Amniotic epithelial cell (primary cell): ENCODE measurements around the gene MATN4.

ENCODE experiments used
- DNase-seq: peaks from one replicate; pipeline ENCODE4 v3.0.0-alpha.2; 2010; ENCODE audit warnings: low read depth

Gene MATN4

GRCh38 chr20:45340951-45341350 is 32.9 kb upstream of the MATN4 start:
- DNase-seq, result no peak

DNA sequence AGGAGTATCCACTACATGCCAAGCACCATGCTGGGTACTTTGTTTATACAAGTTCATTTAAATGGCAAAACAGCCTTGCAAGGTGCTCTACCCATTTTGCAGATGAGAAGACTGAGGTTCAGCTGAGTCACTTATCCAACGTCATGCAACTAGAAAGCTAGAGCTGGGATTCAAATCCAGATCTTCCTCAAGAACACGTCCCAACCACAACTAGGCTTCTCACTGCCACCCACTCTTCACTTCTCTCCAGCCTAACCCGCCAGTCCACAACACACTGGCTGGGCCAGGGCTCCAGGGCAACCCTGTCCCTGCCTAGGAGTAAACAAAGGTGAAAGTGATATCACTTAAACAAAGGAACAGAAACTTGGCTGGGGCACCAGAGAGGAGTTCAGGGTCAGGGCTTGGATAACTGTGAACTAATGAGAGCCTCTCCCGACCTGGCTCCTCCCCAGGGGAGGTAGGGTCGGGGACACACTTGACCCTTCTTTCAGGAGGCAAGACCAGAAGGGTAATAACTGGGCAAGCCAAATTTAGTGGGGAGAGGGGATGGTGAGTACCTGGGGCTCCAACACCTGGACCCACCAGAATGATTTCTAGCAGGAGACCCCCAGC is 32.2 kb upstream of the MATN4 start:
- no peak for DNase-seq

DNA sequence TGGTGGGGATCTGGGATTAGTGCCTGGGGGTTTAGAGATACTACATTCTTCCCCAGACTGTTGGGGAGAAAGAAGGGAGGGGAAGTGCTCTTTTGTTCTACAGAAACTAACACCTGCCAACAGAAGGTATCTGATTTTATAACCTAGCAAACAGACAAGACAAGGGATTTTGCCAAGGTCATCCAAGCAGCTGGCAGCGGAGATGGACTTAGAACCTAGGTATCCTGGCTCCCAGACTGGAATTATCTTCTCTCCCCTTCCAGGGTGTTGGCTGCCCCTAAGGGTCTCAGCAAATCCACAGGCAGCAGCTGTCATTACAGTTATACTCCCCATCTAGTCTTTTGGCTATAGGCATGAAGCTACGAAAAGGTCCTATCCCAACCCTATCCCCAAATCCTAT is 31.7 kb upstream of the MATN4 start:
- no peak for DNase-seq

- DNase-seq, result no peak
Measured at GRCh38 chr20:45339084-45339483, 31.0 kb upstream of the MATN4 start.

DNA sequence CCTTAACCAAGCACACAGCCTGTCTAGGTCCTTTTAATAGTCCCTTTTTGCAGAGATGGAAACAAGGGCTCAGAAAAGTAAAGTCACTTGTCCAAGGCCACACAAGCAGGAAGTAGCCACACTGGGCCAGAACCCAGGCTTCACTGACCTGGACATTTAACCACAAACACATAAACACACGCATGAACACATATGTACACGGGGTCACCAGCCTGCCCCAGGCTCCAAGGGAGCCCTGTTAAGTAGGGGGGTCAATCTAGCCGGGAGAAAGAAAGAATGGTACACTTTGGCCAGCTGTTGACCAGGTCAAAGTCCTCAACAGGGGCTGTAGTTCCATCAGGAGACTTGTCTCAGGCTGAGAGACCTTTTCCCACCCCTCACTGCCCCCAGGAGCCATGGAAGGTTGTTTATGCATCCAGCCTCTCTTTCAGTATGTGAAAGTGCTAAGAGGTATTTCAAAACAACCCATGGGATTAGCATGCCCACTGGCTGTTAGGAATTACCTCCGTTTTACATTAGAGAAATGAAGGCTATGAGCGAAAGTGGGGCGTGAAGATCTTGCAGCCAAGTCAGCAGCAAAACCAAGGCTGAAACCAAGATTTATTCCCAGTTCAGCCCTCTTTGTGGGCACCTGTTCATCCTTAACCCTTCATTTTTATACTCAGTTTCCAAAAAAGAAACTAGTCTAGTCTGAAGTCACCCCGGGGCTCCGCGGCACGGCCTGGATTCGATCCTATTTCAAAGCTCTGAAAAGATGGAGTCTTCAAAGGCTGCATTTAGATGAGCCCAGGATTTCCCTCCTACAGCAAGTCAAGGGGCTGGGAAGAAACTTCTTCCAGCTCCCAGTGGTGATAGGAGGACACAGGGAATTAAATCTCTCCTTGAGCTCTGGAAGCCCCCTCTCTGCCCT is 30.3 kb upstream of the MATN4 start:
- peak; percentile 87 for DNase-seq

GRCh38 chr20:45337367-45338120 is 29.4 kb upstream of the MATN4 start:
- peak; percentile 98 for DNase-seq

- DNase-seq, result peak; percentile 92
Measured at GRCh38 chr20:45336530-45337366, 28.6 kb upstream of the MATN4 start.

- DNase-seq, result no peak
Measured at GRCh38 chr20:45330476-45330875, 22.4 kb upstream of the MATN4 start.

- no peak for DNase-seq
Measured at GRCh38 chr20:45329497-45330319, 21.6 kb upstream of the MATN4 start.

GRCh38 chr20:45328451-45328850 is 20.4 kb upstream of the MATN4 start:
- no peak for DNase-seq

- DNase-seq, result no peak
Measured at GRCh38 chr20:45325371-45325770, 17.3 kb upstream of the MATN4 start.

- no peak for DNase-seq
Measured at GRCh38 chr20:45323731-45324130, 15.6 kb upstream of the MATN4 start.

GRCh38 chr20:45322952-45323383 is 14.9 kb upstream of the MATN4 start:
- peak; percentile 46 for DNase-seq

DNA sequence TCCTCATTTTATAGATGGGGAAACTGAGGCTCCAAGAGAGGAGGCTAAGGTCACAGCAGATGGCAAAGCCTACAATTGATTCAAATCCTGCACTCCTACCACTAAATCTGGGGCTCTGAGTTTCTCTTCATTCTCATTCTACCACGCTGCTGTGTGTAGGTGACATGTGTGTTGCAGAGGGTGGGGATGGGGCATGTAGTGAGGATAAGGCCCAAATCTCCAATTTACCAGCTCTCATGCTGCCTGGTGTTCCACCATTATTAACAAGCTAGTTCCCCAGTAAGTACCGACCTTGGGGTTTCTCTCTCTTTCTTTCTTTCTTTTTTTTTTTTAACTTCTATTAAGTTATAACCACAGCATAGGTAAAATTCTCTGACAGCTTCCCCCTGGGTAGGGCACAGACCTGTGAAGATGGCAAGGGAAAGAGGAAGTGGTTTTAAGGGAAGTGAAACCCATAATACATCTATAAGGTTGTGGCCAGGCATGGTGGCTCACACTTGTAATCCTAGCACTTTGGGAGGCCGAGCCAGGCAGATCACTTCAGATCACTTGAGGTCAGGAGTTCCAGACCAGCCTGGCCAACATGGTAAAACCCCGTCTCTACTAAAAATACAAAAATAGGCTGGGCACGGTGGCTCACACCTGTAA is 13.0 kb upstream of the MATN4 start:
- DNase-seq, result no peak

GRCh38 chr20:45318948-45319347 is 10.8 kb upstream of the MATN4 start:
- DNase-seq, result no peak

DNA sequence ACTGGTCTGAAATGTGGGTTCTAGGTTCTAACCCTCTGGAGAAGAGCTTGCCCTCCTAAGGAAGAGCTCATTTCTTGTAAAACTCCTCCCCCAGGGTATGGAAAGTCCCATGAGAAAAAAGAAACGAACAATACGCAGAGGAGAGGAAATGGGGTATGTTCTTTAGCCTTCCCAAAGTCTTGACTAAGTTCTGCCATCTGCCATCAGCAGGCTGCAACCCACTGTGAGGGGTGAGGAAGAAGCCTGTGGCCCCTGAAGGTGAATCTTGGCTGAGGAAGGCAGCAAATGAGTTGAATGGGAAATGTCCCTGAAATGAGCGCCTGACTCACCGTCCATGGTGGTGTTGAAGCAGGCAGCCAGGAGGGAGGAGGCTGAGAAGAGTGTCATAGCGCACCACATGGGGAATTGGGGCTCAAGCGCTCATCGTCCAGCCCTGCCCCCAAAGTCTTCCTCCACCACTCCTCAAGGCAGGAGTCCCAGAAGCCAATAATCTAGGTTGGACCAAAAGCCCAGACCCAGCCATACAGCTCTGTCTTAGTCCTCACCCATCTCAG is 10.4 kb upstream of the MATN4 start:
- DNase-seq, result no peak

- no peak for DNase-seq
Measured at GRCh38 chr20:45317826-45318225, 9.7 kb upstream of the MATN4 start.

DNA sequence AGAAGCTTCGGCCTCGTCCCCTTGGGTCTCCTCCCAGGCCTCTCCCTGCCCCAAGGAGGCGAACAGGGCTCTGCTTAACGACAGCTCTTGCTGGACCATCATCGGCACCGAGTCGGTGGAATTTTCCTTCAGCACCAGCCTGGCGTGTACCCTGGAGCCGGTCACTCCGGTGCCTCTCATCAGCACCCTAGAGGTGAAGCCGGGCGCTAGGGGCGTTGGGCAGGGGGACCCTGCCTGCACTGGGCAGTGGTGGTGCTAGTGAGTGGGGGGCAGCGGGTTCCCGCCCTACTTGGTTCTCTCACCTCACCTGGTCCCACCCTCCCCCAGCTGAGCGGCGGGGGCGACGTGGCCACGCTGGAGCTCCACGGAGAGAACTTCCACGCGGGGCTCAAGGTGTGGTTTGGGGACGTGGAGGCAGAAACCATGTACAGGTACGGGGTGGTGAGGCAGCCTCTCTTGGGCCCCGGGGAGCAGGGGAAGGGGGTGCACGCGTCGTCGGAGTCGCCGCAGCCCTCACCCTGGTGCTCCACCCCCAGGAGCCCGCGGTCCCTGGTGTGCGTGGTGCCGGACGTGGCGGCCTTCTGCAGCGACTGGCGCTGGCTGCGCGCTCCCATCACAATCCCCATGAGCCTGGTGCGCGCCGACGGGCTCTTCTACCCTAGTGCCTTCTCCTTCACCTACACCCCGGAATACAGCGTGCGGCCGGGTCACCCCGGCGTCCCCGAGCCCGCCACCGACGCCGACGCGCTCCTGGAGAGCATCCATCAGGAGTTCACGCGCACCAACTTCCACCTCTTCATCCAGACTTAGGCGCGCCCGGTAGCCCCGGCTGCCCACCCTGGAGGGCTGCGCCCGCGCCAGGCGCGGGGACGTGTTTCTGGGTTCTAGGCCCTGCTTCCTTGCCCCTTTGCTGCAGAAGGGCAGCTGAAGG is 8.3 kb upstream of the MATN4 start:
- DNase-seq, result no peak

DNA sequence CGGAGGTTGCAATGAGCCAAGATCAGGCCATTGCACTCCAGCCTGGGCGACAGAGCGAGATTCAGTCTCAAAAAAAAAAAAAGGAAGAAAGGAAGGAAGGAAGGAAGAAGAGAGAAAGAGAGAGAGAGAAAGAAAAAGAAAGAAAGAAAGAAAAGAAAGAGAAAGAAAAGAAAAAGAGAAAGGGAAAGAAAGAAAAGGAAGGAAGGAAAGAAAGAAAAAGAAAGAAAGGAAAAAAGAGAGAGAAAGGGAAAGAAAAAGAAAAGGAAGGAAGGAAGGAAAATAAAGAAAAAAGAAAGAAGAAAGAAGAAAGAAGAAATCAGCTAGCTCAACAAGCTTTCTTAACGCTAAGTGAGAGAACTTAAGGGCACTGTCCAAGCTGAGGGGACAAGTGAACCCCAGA is 7.6 kb upstream of the MATN4 start:
- no peak for DNase-seq
